ENCODE results near the gene UBE2H.

DNA sequence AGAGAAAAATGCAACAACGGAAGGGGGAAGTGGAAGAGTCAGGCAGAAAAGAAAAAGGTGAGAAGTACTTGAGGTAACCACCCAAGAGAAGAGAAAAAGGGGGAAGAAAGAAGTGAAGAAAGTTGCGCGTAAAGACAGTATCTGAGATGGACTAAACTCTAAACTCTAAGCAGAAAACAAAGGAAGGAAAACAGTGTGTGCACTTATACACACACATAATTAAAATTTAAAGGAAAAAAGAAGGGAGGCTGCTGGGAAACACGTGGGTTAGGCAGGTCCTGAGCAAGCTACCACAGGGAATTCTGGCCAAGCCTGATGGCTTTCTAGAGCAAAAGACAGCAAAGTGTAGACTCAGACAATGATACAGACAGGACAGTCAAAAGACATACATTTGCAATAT, 78.0 kb downstream of the UBE2H start:
- TF ChIP-seq CTCF (conservative IDR thresholded peaks at IDR 0.05; ENCODE audit: low read depth, low read length) (no peak), CHD1 (IDR thresholded peaks at IDR 0.05; ENCODE audit: low read depth, low read length) (no peak), BHLHE40 (IDR thresholded peaks at IDR 0.05; ENCODE audit: low read depth, low read length) (no peak), POLR2A (IDR thresholded peaks at IDR 0.05; ENCODE audit: low read depth, low read length) (no peak)

Data from IMR-90 (cell line).